ENCODE measurements around the gene METTL5.
"Not testable (repeated sequence)": the region's sequence is repeated elsewhere in the genome, so short reads cannot be mapped to it uniquely, and the experiment has no call there.

GRCh38 chr2:169841625-169842024 is 16.9 kb upstream of the METTL5 start:
- not testable (repeated sequence) for TF ChIP-seq CTCF (IDR thresholded peaks at IDR 0.05); POLR2AphosphoS5 (IDR thresholded peaks at IDR 0.05; ENCODE audit: insufficient read depth in 1 of 2, low read depth in 1 of 2); POLR2A (IDR thresholded peaks at IDR 0.05)

Data from vagina (tissue), 2 donors.